ENCODE measurements around the gene HAND1.

The HAND1 gene

DNA sequence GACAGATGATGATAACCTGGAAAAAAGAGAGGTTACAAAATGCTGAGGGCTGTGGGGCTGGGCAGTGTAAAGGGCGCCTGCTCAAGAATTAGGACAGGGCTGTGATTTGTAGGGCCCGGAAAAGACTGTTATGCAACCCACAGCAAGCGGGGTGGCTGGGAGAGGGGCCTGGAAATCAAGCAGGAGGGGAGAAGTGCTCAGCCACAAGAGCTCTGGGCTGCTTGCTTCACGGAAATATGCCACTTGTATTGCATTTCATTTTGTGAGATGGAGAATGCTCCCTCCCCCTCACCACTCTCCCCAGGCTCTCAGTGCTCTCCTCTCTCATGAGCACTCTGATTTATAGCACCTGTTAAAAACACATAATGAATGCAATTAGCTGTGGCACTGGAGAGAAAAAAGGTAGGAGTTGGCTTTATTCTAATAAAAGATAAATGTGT is 8.4 kb upstream of the HAND1 start:
- Histone ChIP-seq H2BK12ac (ENCODE audit: low read length) (no peak overlapping the region), H4K91ac (ENCODE audit: low read depth, low read length, poor library complexity) (no peak overlapping the region), H3K79me1 (ENCODE audit: low read depth, low read length) (no peaks in the 10 kb centered on the region), H2AK5ac (ENCODE audit: low read depth, low read length) (no peak overlapping the region), H3K4me3 (ENCODE audit: low read length in 2 of 2) (no peak overlapping the region), H3K27ac (replicated peaks; ENCODE audit: low read length) (no peak overlapping the region), H3K14ac (ENCODE audit: low read length) (no peak overlapping the region), H3K9me3 (replicated peaks in 1 of 2; ENCODE audit: control insufficient read depth in 2 of 2, insufficient read depth in 1 of 2, low read depth in 1 of 2, low read length in 2 of 2) (no peaks in the 10 kb centered on the region), H3K9ac (ENCODE audit: low read depth, low read length, poor library complexity) (no peak overlapping the region), H3K23ac (ENCODE audit: low read depth, low read length, poor library complexity) (no peak overlapping the region), H3K27me3 (ENCODE audit: control insufficient read depth in 3 of 3, insufficient read depth in 3 of 3, low read depth in 1 of 3, low read length in 3 of 3) (peaks cover 34 to 85% (median 64%) of the 10 kb centered on the region in 3 experiments), H2BK120ac (ENCODE audit: low read depth, low read length) (no peak overlapping the region), H3K4ac (ENCODE audit: low read length) (no peak overlapping the region), H2BK5ac (ENCODE audit: low read length) (no peak overlapping the region), H3K4me2 (ENCODE audit: insufficient read depth, low read length, poor library complexity, severe bottlenecking) (no peak overlapping the region), H3K4me1 (ENCODE audit: control insufficient read depth in 2 of 2, insufficient read depth in 1 of 2, low read depth in 1 of 2, low read length in 2 of 2) (peaks cover 0 to 1% of the 10 kb centered on the region in 2 donors), H2AFZ (ENCODE audit: low read length) (no peak overlapping the region), H2BK15ac (ENCODE audit: low read length) (no peak overlapping the region), H4K8ac (ENCODE audit: low read depth, low read length) (no peak overlapping the region), H3K36me3 (replicated peaks in 1 of 2; ENCODE audit: control insufficient read depth in 2 of 2, insufficient read depth in 2 of 2, low read length in 2 of 2) (no peaks in the 10 kb centered on the region), H3K18ac (ENCODE audit: low read length) (no peak overlapping the region)
- WGBS, 2 donors (ENCODE audit: extremely low coverage in 2 of 2, insufficient read length in 2 of 2, insufficient replicate concordance in 1 of 2), result no CpG with 5 or more reads among the region's 4 CpGs
- no peak for DNase-seq (ENCODE audit: low spot score)

- Histone ChIP-seq H2BK15ac (ENCODE audit: low read length) (no peak overlapping the region), H3K79me1 (ENCODE audit: low read depth, low read length) (no peaks in the 10 kb centered on the region), H3K4me1 (ENCODE audit: control insufficient read depth in 2 of 2, insufficient read depth in 1 of 2, low read depth in 1 of 2, low read length in 2 of 2) (peaks cover 0 to 1% of the 10 kb centered on the region in 2 donors), H2AK5ac (ENCODE audit: low read depth, low read length) (no peak overlapping the region), H4K91ac (ENCODE audit: low read depth, low read length, poor library complexity) (no peak overlapping the region), H2AFZ (ENCODE audit: low read length) (no peak overlapping the region), H3K9me3 (replicated peaks in 1 of 2; ENCODE audit: control insufficient read depth in 2 of 2, insufficient read depth in 1 of 2, low read depth in 1 of 2, low read length in 2 of 2) (no peaks in the 10 kb centered on the region), H4K8ac (ENCODE audit: low read depth, low read length) (no peak overlapping the region), H2BK120ac (ENCODE audit: low read depth, low read length) (no peak overlapping the region), H3K14ac (ENCODE audit: low read length) (no peak overlapping the region), H3K36me3 (replicated peaks in 1 of 2; ENCODE audit: control insufficient read depth in 2 of 2, insufficient read depth in 2 of 2, low read length in 2 of 2) (no peaks in the 10 kb centered on the region), H3K4me3 (ENCODE audit: low read length in 2 of 2) (no peak overlapping the region), H3K9ac (ENCODE audit: low read depth, low read length, poor library complexity) (no peak overlapping the region), H2BK5ac (ENCODE audit: low read length) (no peak overlapping the region), H3K4ac (ENCODE audit: low read length) (no peak overlapping the region), H3K23ac (ENCODE audit: low read depth, low read length, poor library complexity) (no peak overlapping the region), H3K18ac (ENCODE audit: low read length) (no peak overlapping the region), H3K4me2 (ENCODE audit: insufficient read depth, low read length, poor library complexity, severe bottlenecking) (no peak overlapping the region), H3K27me3 (ENCODE audit: control insufficient read depth in 3 of 3, insufficient read depth in 3 of 3, low read depth in 1 of 3, low read length in 3 of 3) (peaks cover 39 to 90% (median 69%) of the 10 kb centered on the region in 3 experiments), H3K27ac (replicated peaks; ENCODE audit: low read length) (no peak overlapping the region), H2BK12ac (ENCODE audit: low read length) (no peak overlapping the region)
- WGBS, 2 donors (ENCODE audit: extremely low coverage in 2 of 2, insufficient read length in 2 of 2, insufficient replicate concordance in 1 of 2), result no CpG with 5 or more reads among the region's 6 CpGs
- no peak for DNase-seq (ENCODE audit: low spot score)
Measured at GRCh38 chr5:154485850-154486426, 7.9 kb upstream of the HAND1 start.

DNA sequence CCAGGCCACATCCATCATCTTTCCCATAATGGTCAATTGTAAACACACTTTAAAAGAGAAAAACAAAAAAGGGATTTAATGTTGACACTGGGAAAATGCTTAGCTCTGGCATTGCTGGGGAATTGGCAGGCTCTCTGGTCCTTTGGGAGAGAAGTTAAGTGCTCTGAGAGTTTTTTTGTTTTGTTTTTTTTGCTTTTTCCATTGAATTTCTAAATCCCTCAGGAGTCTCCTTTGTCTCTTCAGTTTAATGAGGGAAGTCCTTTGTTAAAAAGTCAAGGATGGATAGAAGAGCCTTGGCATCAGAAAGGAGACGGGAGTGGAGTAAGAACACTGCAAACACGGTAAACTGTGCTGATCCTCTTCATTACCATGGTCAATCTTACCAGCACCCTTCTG is 7.1 kb upstream of the HAND1 start:
- Histone ChIP-seq H2AFZ (ENCODE audit: low read length) (no peak overlapping the region), H3K9ac (ENCODE audit: low read depth, low read length, poor library complexity) (no peak overlapping the region), H3K4ac (ENCODE audit: low read length) (no peak overlapping the region), H2BK12ac (ENCODE audit: low read length) (no peak overlapping the region), H4K8ac (ENCODE audit: low read depth, low read length) (no peak overlapping the region), H3K36me3 (replicated peaks in 1 of 2; ENCODE audit: control insufficient read depth in 2 of 2, insufficient read depth in 2 of 2, low read length in 2 of 2) (no peaks in the 10 kb centered on the region), H2BK5ac (ENCODE audit: low read length) (no peak overlapping the region), H2BK120ac (ENCODE audit: low read depth, low read length) (no peak overlapping the region), H3K9me3 (replicated peaks in 1 of 2; ENCODE audit: control insufficient read depth in 2 of 2, insufficient read depth in 1 of 2, low read depth in 1 of 2, low read length in 2 of 2) (no peaks in the 10 kb centered on the region), H4K91ac (ENCODE audit: low read depth, low read length, poor library complexity) (no peak overlapping the region), H3K4me1 (ENCODE audit: control insufficient read depth in 2 of 2, insufficient read depth in 1 of 2, low read depth in 1 of 2, low read length in 2 of 2) (peaks cover 0 to 3% of the 10 kb centered on the region in 2 donors), H2AK5ac (ENCODE audit: low read depth, low read length) (no peak overlapping the region), H3K4me3 (ENCODE audit: low read length in 2 of 2) (no peak overlapping the region), H3K79me1 (ENCODE audit: low read depth, low read length) (no peaks in the 10 kb centered on the region), H3K27ac (replicated peaks; ENCODE audit: low read length) (no peak overlapping the region), H3K23ac (ENCODE audit: low read depth, low read length, poor library complexity) (no peak overlapping the region), H3K4me2 (ENCODE audit: insufficient read depth, low read length, poor library complexity, severe bottlenecking) (no peak overlapping the region), H3K27me3 (ENCODE audit: control insufficient read depth in 3 of 3, insufficient read depth in 3 of 3, low read depth in 1 of 3, low read length in 3 of 3) (peaks cover 47 to 95% (median 77%) of the 10 kb centered on the region in 3 experiments), H3K18ac (ENCODE audit: low read length) (no peak overlapping the region), H2BK15ac (ENCODE audit: low read length) (no peak overlapping the region), H3K14ac (ENCODE audit: low read length) (no peak overlapping the region)
- DNase-seq (ENCODE audit: low spot score), result peak; percentile 30
- no CpG with 5 or more reads among the region's 2 CpGs for WGBS, 2 donors (ENCODE audit: extremely low coverage in 2 of 2, insufficient read length in 2 of 2, insufficient replicate concordance in 1 of 2)

DNA sequence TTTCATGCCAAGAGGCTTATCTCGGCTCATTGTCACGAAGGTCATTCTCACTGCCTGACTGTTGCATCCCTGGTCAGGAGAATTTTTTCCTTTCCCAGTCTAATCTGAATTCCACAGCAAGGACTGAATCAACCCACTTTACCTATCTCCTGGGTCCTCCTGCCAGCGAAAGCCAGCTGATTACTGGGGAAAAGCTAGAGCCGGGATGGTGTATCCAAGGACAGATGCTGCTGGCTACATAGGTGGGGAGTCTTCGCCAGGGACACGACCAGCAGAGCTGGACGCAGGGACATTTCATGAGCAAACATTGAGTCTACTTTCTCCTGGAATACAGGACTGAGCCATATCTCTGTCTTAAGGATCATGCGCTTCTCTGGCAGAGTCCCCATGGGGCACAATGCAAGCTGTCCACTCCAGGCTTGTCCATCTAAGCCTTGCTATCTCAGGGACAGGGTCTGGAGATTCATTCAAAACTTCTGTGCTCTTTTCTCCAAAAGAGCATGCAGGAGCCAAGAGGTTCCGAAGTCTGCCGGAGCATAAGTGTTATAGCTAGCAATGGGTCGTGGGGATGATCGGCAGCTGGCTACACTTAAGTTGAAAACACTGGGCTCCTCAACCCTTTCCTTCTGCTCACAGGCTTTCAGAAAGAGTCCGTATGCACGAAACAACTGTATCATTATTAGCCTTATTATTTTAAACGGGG is 6.5 kb upstream of the HAND1 start:
- no peak overlapping the region for H4K8ac ChIP-seq (ENCODE audit: low read depth, low read length)
- no peak overlapping the region for H4K91ac ChIP-seq (ENCODE audit: low read depth, low read length, poor library complexity)
- H3K4me1 ChIP-seq (ENCODE audit: control insufficient read depth in 2 of 2, insufficient read depth in 1 of 2, low read depth in 1 of 2, low read length in 2 of 2), result peaks cover 0 to 3% of the 10 kb centered on the region in 2 donors
- WGBS, 2 donors (ENCODE audit: extremely low coverage in 2 of 2, insufficient read length in 2 of 2, insufficient replicate concordance in 1 of 2), result no CpG with 5 or more reads among the region's 15 CpGs
- no peak overlapping the region for H3K4me2 ChIP-seq (ENCODE audit: insufficient read depth, low read length, poor library complexity, severe bottlenecking)
- H3K79me1 ChIP-seq (ENCODE audit: low read depth, low read length), result no peaks in the 10 kb centered on the region
- H2BK5ac ChIP-seq (ENCODE audit: low read length), result no peak overlapping the region
- no peak overlapping the region for H2BK15ac ChIP-seq (ENCODE audit: low read length)
- H2BK120ac ChIP-seq (ENCODE audit: low read depth, low read length), result no peak overlapping the region
- no peak overlapping the region for H2BK12ac ChIP-seq (ENCODE audit: low read length)
- H3K9ac ChIP-seq (ENCODE audit: low read depth, low read length, poor library complexity), result no peak overlapping the region
- H3K4me3 ChIP-seq (ENCODE audit: low read length in 2 of 2), result no peak overlapping the region
- no peak overlapping the region for H3K18ac ChIP-seq (ENCODE audit: low read length)
- H3K27ac ChIP-seq (replicated peaks; ENCODE audit: low read length), result no peak overlapping the region
- no peaks in the 10 kb centered on the region for H3K36me3 ChIP-seq (replicated peaks in 1 of 2; ENCODE audit: control insufficient read depth in 2 of 2, insufficient read depth in 2 of 2, low read length in 2 of 2)
- no peak overlapping the region for H3K14ac ChIP-seq (ENCODE audit: low read length)
- peaks cover 53 to 96% (median 83%) of the 10 kb centered on the region in 3 experiments for H3K27me3 ChIP-seq (ENCODE audit: control insufficient read depth in 3 of 3, insufficient read depth in 3 of 3, low read depth in 1 of 3, low read length in 3 of 3)
- H3K23ac ChIP-seq (ENCODE audit: low read depth, low read length, poor library complexity), result no peak overlapping the region
- peak; percentile 40 for DNase-seq (ENCODE audit: low spot score)
- no peak overlapping the region for H2AK5ac ChIP-seq (ENCODE audit: low read depth, low read length)
- no peaks in the 10 kb centered on the region for H3K9me3 ChIP-seq (replicated peaks in 1 of 2; ENCODE audit: control insufficient read depth in 2 of 2, insufficient read depth in 1 of 2, low read depth in 1 of 2, low read length in 2 of 2)
- H2AFZ ChIP-seq (ENCODE audit: low read length), result no peak overlapping the region
- H3K4ac ChIP-seq (ENCODE audit: low read length), result no peak overlapping the region

Data from neuronal stem cell (in vitro differentiated cells).